Measurements from ENCODE around the gene CTNNA2.

DNA sequence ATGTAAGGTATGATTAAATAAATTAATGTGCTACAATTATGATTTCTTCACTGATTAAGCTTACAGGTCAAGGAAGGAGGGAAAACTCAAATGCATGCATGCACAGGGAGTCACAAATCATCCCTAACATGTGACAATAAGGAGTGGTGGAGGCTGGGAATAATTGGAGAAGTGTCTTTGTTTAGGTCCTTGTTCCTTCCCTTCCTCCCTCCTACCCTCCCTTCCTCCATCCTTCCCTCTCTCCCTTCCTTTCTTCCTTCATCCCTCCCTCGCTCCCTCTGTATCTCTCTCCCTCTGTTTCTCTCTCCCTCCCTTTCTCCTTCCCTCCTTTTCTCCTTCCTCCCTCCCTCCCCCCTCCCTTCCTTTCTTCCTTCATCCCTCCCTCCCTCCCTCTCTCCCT is 337.1 kb downstream of the CTNNA2 start:
- no peak for TF ChIP-seq POLR2A (IDR thresholded peaks at IDR 0.05)
- TF ChIP-seq, protein P1, sequence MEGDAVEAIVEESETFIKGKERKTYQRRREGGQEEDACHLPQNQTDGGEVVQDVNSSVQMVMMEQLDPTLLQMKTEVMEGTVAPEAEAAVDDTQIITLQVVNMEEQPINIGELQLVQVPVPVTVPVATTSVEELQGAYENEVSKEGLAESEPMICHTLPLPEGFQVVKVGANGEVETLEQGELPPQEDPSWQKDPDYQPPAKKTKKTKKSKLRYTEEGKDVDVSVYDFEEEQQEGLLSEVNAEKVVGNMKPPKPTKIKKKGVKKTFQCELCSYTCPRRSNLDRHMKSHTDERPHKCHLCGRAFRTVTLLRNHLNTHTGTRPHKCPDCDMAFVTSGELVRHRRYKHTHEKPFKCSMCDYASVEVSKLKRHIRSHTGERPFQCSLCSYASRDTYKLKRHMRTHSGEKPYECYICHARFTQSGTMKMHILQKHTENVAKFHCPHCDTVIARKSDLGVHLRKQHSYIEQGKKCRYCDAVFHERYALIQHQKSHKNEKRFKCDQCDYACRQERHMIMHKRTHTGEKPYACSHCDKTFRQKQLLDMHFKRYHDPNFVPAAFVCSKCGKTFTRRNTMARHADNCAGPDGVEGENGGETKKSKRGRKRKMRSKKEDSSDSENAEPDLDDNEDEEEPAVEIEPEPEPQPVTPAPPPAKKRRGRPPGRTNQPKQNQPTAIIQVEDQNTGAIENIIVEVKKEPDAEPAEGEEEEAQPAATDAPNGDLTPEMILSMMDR (IDR thresholded peaks at IDR 0.05) = no peak

All from right lobe of liver (tissue), 4 donors.